Measurements from ENCODE around the gene PRPSAP2.
"Not testable (repeated sequence)": the region's sequence is repeated elsewhere in the genome, so short reads cannot be mapped to it uniquely, and the experiment has no call there.

Gene PRPSAP2, protein sequence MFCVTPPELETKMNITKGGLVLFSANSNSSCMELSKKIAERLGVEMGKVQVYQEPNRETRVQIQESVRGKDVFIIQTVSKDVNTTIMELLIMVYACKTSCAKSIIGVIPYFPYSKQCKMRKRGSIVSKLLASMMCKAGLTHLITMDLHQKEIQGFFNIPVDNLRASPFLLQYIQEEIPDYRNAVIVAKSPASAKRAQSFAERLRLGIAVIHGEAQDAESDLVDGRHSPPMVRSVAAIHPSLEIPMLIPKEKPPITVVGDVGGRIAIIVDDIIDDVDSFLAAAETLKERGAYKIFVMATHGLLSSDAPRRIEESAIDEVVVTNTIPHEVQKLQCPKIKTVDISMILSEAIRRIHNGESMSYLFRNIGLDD

GRCh38 chr17:18857864-18858566 is at the start of gene PRPSAP2:
TSS of gene PRPSAP2 (plus strand) at chr17:18858131. CDS start at chr17:18865834, 7,703 bp downstream.
- peak; percentile 85 to 98 for DNase-seq

DNA sequence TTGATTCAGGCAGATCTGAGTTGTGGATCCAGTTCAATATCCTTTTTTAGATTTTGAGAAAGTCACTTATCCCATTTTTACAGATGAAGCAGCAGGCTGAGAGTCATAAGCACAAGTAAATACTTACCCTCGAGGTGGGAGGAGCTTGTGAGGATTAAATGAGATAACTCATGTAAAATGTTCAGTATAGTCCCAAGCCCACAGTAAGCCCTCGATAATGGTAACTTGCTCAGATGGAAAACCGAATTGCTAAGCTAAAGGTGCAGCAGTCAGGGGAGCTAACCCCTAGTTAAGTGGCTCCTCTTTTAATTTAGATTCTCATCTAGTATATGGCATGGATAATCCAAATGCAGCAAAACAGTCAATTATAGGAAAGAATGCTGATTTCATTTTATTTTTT is 42.0 kb upstream of the PRPSAP2 start:
- not testable (repeated sequence) for DNase-seq

DNA sequence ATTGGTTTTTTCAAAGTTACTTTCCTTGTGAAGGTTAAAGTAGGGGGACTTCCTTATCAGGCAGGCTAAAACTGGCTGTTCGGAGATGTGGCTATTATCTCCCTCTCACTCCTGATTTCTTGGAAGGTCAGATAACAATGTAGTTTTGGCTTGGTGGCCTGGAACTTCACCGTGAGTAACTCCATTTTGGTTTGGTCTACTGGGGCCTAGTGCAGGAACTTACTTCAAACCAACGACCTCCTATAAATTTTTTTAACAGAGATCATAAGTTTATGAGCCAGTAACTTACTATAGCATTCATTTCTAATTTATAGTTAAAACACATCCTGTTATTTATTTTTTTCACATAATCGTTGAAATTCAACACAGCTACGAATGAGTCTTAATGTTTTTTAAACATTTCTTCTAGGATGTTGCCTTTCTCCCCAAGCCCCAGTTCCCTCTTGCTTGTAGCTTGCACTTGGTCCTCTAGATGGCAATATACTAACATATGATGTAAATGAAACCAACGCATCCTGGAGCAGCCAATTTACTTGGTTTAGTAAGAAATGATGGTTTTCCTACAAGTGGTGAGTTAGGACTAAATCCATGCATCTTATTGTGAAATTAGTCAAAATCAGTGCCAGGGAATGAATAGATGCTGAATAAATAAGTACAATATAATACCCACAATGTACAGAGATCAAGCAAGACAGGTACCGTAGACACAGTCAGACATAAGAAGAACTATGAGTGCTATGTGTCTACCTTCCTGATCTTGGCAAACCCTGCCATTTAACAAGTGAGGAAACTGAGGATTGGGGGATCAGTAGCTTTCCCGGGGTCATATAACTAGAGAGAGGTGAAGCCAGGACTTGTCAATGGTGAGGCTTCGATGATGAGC is 41.2 kb upstream of the PRPSAP2 start:
- DNase-seq = peak in 1 of 2 donors; percentile 64

DNA sequence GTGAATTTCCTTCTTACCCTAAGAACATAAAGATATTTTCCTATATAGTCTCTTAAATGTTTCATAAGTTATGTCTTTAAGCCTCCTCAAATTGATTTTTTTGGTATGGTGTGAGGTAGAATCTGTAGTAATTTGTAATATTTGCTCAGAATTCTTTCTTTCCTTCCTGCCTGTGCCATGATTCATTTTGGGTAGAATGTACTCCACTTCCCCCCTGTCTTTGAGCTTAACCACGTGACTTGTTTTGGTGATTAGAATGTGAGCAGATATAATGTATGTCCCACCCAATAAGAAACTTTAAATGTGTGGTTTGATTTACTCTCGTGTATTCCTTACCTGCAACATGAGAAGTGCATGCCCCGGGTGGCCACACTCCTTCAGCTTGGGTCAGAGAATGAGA is 36.5 kb upstream of the PRPSAP2 start:
- DNase-seq = not testable (repeated sequence)

GRCh38 chr17:18827613-18828012 is 30.3 kb upstream of the PRPSAP2 start:
- not testable (repeated sequence) for DNase-seq

DNA sequence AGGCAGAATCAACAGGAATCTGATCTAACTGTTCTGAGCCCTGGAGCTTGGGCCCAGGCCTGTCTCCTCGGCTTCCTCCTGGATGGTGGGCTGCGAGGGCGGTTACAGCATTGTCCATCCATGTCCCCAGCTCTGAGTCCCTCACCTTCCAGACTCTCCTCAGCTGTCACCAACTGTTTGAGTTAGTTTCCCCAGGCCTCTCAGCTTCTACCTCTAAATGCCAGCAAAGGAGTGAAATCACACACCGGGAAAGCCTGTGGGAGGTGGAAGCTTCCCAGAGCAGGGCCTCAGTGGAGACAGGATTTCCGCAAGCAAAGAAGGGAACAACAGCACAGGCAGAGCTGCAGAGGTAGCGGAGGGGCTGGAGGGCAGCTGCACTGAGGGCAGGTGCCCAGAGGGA is 9.4 kb upstream of the PRPSAP2 start:
- DNase-seq = no peak

- no peak for DNase-seq
These were observed 7.3 kb upstream of the PRPSAP2 start for GRCh38 chr17:18850679-18851078.

- no peak for DNase-seq
These were observed 6.7 kb upstream of the PRPSAP2 start for GRCh38 chr17:18851201-18851600.

DNA sequence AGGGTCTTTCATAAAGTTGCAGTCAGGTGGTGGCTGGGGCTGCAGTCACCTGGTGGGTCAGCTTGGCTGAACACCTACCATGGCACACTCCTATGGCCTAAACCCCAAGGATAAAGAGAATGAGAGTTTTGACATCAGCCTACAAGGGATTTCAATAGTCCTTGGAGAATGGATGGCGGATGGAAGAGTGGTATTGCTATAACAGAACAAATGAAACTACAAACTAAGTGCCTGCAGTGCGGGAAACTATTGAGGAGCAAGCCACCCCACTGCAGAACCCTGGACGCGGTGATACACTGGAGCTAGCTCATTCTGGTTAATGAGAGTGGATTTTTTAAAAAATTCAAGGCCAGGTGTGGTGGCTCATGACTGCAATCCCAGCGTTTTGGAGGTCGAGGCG is 3.0 kb upstream of the PRPSAP2 start:
- DNase-seq = no peak

DNA sequence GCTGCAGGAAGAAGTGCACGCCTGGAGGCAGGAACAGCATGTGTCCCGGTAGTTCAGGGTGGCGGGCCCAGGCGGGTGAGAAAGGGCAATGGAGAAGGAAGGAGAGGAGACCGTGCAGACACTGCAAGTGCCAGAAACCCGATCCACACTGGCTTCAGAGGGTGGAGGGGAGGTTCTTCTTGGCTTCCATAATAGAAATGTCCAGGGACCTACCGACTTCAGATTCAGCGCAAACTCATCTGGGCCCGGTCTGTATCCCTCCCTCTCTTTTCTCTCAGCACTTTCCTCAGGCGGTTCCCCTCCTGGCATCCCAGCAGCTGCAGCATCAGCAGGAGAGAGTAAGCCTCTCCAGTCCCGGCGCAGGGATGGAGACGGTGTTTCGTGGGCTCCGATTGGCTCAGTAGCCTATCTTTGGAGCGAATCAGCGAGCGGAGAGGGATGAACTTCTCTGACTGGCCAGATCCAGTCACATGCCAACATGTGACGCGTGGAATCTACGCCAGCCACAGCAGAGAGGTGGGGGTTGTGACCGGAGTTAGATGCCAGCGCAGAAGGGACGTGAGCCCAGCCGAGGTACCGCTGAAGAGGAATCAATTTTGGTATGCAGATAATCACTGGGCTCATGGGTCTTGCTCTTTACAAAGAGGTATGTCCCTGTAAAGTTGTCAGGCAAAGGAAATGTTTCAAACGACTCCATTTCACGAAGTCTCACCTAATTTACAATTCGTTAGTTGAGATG is 1.9 kb upstream of the PRPSAP2 start:
- peak; percentile 96 for DNase-seq

GRCh38 chr17:18856570-18856915 is 1.4 kb upstream of the PRPSAP2 start:
- DNase-seq = peak in 1 of 2 donors; percentile 48

GRCh38 chr17:18858567-18859245 is 775 bp downstream of the PRPSAP2 start:
- peak in 1 of 2 donors; percentile 56 for DNase-seq

- peak in 1 of 2 donors; percentile 56 for DNase-seq
These were observed 1.3 kb downstream of the PRPSAP2 start for GRCh38 chr17:18859256-18859655.

DNA sequence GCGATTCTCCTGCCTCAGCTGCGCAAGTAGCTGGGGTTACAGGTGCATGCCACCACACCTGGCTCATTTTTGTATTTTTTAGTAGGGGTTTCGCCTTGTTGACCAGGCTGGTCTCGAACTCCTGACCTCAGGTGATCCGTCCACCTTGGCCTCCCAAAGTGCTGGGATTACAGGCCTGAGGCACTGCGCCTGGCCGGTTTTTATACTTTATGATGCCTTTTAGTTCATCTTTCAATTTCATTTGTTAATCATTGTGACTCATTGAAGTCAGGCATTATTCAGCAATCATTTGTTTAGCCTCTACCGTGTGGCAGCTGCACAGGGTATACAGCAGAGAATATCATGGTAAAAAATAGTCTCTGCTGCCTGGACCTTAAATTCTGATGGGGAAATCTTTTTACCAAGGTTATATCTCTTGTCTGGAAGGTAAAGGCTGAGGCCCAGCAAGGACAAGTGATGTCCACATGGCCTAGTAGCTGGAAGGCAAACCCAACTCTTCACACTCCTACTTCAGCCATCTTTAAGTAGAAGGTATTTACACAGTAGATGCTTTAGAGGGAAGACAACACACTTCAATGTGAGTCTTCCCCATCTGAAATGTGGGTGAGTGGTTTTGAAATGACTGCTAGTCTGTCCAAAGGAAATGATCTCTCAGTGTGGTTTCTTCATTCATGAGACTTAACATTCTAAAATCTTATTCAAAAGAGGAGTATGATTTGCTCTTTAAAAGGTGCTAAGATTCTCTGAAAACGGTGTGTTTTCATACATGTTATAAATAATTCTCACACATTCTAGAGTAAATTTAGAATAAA is 2.4 kb downstream of the PRPSAP2 start:
- DNase-seq = no peak

GRCh38 chr17:18862011-18862410 is 4.1 kb downstream of the PRPSAP2 start:
- DNase-seq = no peak

DNA sequence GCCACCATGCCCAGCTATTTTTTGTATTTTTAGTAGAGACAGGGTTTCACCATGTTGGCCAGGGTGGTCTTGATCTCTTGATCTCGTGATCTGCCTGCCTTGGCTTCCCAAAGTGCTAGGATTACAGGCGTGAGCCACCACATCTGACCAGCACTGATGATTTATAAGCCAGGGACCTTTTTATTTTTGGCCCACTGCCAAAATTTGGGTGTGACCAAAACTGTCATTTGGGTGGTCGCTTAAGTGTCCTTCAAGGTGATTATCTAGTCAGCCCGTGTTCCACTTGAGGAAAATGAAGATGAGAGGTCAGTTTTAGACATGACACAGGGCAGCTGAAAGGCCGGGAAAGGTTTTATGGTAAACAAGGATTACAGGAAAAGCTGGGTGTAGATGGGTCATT is 7.1 kb downstream of the PRPSAP2 start:
- not testable (repeated sequence) for DNase-seq

GRCh38 chr17:18866866-18867813 is 9.2 kb downstream of the PRPSAP2 start:
- no peak for DNase-seq

- no peak for DNase-seq
These were observed 19.2 kb downstream of the PRPSAP2 start for GRCh38 chr17:18877104-18877645.

DNA sequence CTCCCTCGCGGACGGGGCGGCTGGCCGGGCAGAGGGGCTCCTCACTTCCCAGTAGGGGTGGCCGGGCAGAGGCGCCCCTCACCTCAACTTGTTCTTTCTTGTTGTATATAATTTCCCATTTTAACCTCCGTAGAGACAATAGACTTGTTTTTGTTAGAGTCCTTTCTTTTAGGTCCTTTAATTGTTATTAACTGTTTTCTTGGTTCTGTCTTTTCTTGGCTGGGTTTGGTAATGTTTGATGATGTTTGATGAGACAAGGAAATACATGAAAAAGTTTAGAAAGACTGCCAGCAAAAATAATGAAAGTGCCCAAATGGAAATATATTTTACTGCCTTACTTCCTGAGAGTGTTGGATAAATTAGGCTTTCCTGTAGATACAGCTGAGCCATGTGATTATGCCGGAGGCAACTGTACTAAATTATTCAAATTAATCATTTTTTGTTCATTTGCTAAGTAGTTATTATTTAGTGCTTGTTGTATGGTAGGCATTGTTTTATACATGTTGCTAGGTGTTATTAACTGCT is 30.9 kb downstream of the PRPSAP2 start:
- no peak for DNase-seq
